GM13976 (cell line): ENCODE measurements around the gene SLC28A3.

ENCODE experiments used
- DNase-seq: peaks from one replicate; pipeline ENCODE4 v3.0.0; 2012; ENCODE audit warnings: low spot score
- CTCF ChIP-seq: IDR thresholded peaks from 2 replicates; pipeline ENCODE4 v1.5.1; 2012; ENCODE audit warnings: borderline replicate concordance, mild to moderate bottlenecking; ENCODE audit not compliant: insufficient read depth; ENCODE audit errors: extremely low read depth, missing control alignments, control extremely low read depth
- in situ Hi-C: fragments of 300-500 bp; cut with MboI; formaldehyde crosslinking; loops from one replicate; pipeline ENCODE4 v1.12.0; 2022; ENCODE audit warnings: low sequenced_read_pairs, mixed read lengths, inconsistent platforms; ENCODE audit not compliant: unreplicated experiment

Gene SLC28A3

GRCh38 chr9:84277646-84278045 lies 62.9 kb downstream of the SLC28A3 start:
- in situ Hi-C loops, result no loop called here
- DNase-seq, result no peak
- TF ChIP-seq CTCF, result no peak

GRCh38 chr9:84276741-84277140 lies 63.8 kb downstream of the SLC28A3 start:
- no peak for TF ChIP-seq CTCF
- no peak for DNase-seq
- in situ Hi-C loops, result no loop called here

- TF ChIP-seq CTCF, result no peak
- no peak for DNase-seq
- in situ Hi-C loops, result no loop called here
Observed at GRCh38 chr9:84271921-84272556, 68.5 kb downstream of the SLC28A3 start.

DNA sequence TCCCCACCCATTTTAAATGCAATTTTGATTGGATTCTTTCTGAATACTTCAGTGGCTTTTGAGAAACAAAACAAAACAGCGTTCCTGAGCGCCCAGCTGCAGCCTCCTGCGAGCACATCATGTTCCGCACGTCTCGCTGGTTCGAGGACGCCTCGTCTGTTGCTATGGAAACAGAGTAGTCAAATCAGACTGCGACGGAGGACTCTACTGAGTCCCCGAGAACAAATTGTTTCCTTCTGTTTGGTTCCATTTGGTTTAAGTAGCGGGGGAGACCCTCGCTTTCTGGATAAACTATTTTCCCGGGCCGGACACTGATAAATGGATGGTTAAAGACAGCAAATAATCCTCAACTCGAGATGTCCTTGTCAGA lies 69.0 kb downstream of the SLC28A3 start:
- in situ Hi-C loops, result no loop called here
- peak; percentile 75 for DNase-seq
- TF ChIP-seq CTCF, result no peak

- TF ChIP-seq CTCF, result no peak
- in situ Hi-C loops, result no loop called here
- no peak for DNase-seq
Observed at GRCh38 chr9:84270847-84271530, 69.6 kb downstream of the SLC28A3 start.

- TF ChIP-seq CTCF, result no peak
- peak; percentile 27 for DNase-seq
- in situ Hi-C loops, result loop anchor here (10.0 kb wide), 1 partner anchor 331 kb away; no protein-coding TSS in a partner anchor
Observed at GRCh38 chr9:84266087-84266561, 74.4 kb downstream of the SLC28A3 start.
